Ishikawa (cell line): ENCODE data around the gene ARMC7.

Experiments used
- FOXM1 ChIP-seq: IDR thresholded peaks from 2 replicates; pipeline ENCODE4 v1.6.1; 2012; ENCODE audit warnings: low read depth, borderline replicate concordance
- RAD21 ChIP-seq: IDR thresholded peaks from 2 replicates; pipeline ENCODE4 v1.6.1; 2012; ENCODE audit warnings: low read depth
- TAF1 ChIP-seq: IDR thresholded peaks from 2 replicates; pipeline ENCODE4 v1.6.1; 2012; ENCODE audit warnings: low read depth, mild to moderate bottlenecking
- TCF12 ChIP-seq: IDR thresholded peaks from 2 replicates; pipeline ENCODE4 v1.6.1; 2012; ENCODE audit warnings: low read depth
- TEAD4 ChIP-seq: IDR thresholded peaks from 2 replicates; pipeline ENCODE4 v1.6.1; 2012
- YY1 ChIP-seq: IDR thresholded peaks from 2 replicates; pipeline ENCODE4 v1.6.1; 2012; ENCODE audit warnings: low read depth
- TF ChIP-seq, protein P1 (sequence below): IDR thresholded peaks from 2 replicates; pipeline ENCODE4 v1.6.1; 2012
- TF ChIP-seq, protein P2 (sequence below): IDR thresholded peaks from 2 replicates; pipeline ENCODE4 v1.6.1; 2012; ENCODE audit warnings: low read depth, mild to moderate bottlenecking

DNA sequence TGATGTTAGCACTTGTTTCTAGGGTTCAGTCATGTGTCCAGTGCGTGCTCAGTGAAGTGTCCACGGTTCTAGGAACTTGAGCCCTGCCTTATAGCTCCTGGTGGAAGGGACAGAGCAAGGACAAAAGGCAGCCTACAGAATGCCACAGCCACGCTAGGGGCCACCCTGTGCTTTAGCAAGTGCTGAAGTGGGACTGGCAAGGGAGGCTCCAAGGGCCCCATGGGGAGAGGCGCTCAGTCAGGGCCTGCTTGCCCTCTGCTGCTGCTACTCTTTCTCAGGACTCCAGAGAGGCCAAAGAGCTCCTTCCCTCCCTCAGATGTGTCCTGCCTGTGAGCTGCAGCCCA is 15.0 kb downstream of the ARMC7 start:
- TF ChIP-seq TAF1 (no peak), TCF12 (no peak), RAD21 (no peak), FOXM1 (no peak), YY1 (no peak), TEAD4 (no peak)
- TF ChIP-seq, protein P1, sequence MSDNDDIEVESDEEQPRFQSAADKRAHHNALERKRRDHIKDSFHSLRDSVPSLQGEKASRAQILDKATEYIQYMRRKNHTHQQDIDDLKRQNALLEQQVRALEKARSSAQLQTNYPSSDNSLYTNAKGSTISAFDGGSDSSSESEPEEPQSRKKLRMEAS: no peak
- TF ChIP-seq, protein P2, sequence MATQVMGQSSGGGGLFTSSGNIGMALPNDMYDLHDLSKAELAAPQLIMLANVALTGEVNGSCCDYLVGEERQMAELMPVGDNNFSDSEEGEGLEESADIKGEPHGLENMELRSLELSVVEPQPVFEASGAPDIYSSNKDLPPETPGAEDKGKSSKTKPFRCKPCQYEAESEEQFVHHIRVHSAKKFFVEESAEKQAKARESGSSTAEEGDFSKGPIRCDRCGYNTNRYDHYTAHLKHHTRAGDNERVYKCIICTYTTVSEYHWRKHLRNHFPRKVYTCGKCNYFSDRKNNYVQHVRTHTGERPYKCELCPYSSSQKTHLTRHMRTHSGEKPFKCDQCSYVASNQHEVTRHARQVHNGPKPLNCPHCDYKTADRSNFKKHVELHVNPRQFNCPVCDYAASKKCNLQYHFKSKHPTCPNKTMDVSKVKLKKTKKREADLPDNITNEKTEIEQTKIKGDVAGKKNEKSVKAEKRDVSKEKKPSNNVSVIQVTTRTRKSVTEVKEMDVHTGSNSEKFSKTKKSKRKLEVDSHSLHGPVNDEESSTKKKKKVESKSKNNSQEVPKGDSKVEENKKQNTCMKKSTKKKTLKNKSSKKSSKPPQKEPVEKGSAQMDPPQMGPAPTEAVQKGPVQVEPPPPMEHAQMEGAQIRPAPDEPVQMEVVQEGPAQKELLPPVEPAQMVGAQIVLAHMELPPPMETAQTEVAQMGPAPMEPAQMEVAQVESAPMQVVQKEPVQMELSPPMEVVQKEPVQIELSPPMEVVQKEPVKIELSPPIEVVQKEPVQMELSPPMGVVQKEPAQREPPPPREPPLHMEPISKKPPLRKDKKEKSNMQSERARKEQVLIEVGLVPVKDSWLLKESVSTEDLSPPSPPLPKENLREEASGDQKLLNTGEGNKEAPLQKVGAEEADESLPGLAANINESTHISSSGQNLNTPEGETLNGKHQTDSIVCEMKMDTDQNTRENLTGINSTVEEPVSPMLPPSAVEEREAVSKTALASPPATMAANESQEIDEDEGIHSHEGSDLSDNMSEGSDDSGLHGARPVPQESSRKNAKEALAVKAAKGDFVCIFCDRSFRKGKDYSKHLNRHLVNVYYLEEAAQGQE: no peak
